Measurements from ENCODE around the gene FBXL7.

The FBXL7 gene

GRCh38 chr5:15463231-15463980 lies 36.6 kb upstream of the FBXL7 start:
- peak; percentile 68 for TF ChIP-seq CTCF (conservative IDR thresholded peaks at IDR 0.05; ENCODE audit: low read depth, low read length)
- peak; percentile 63 for DNase-seq (ENCODE audit: low read depth)
- H3K4me3 ChIP-seq (ENCODE audit: low read depth, low read length), result no peak overlapping the region

GRCh38 chr5:15472116-15472515 lies 27.9 kb upstream of the FBXL7 start:
- peak; percentile 25 for TF ChIP-seq CTCF (conservative IDR thresholded peaks at IDR 0.05; ENCODE audit: low read depth, low read length)
- H3K4me3 ChIP-seq (ENCODE audit: low read depth, low read length), result no peak overlapping the region

GRCh38 chr5:15474143-15474719 lies 25.7 kb upstream of the FBXL7 start:
- H3K4me3 ChIP-seq (ENCODE audit: low read depth, low read length), result no peak overlapping the region
- DNase-seq (ENCODE audit: low read depth), result no peak
- TF ChIP-seq CTCF (conservative IDR thresholded peaks at IDR 0.05; ENCODE audit: low read depth, low read length), result no peak

More at GRCh38 chr5:15472116-15472515, 27.9 kb upstream of the FBXL7 start:
- no peak for DNase-seq (ENCODE audit: low read depth)

GRCh38 chr5:15475367-15475766 lies 24.6 kb upstream of the FBXL7 start:
- no peak for TF ChIP-seq CTCF (conservative IDR thresholded peaks at IDR 0.05; ENCODE audit: low read depth, low read length)
- DNase-seq (ENCODE audit: low read depth), result no peak
- H3K4me3 ChIP-seq (ENCODE audit: low read depth, low read length), result no peak overlapping the region

GRCh38 chr5:15476977-15477376 lies 23.0 kb upstream of the FBXL7 start:
- no peak for DNase-seq (ENCODE audit: low read depth)
- no peak for TF ChIP-seq CTCF (conservative IDR thresholded peaks at IDR 0.05; ENCODE audit: low read depth, low read length)
- no peak overlapping the region for H3K4me3 ChIP-seq (ENCODE audit: low read depth, low read length)

GRCh38 chr5:15480436-15480835 lies 19.5 kb upstream of the FBXL7 start:
- no peak for DNase-seq (ENCODE audit: low read depth)
- H3K4me3 ChIP-seq (ENCODE audit: low read depth, low read length), result no peak overlapping the region
- no peak for TF ChIP-seq CTCF (conservative IDR thresholded peaks at IDR 0.05; ENCODE audit: low read depth, low read length)
